CD4-positive, alpha-beta memory T cell (primary cell): ENCODE data around the gene SEC11A. TPM values are rescaled to one million over a fixed set of nuclear protein-coding genes. Genes with fewer than 3 reads are reported as not detected.

Experiments used
- CTCF ChIA-PET: fragments of 350-600 bp; sonication (Branson Sonifier 250); formaldehyde crosslinking; loops from one replicate; lab custom pipeline; 2021; ENCODE audit warnings: inconsistent platforms; ENCODE audit not compliant: partially characterized antibody; lab: Charles Lee
- POLR2A ChIA-PET: fragments of 350-600 bp; sonication (Branson Sonifier 250); formaldehyde crosslinking; loops from one replicate; lab custom pipeline; 2021; ENCODE audit not compliant: partially characterized antibody; lab: Charles Lee
- DNase-seq, 5 donors: peaks; one replicate each; pipeline versions ENCODE4 v3.0.0 to v3.0.0-alpha.2; 2020 to 2022; ENCODE audit warnings: mixed read lengths in 1 of 5
- H3K27ac ChIP-seq: one replicate; pipeline ENCODE4 v1.7.0; 2013; ENCODE audit warnings: low read depth, low read length
- H3K27me3 ChIP-seq: 2 replicates; pipeline ENCODE4 v1.7.0; 2013; ENCODE audit warnings: mild to moderate bottlenecking, low read length, moderate library complexity; ENCODE audit not compliant: insufficient read depth
- H3K36me3 ChIP-seq: 2 replicates; pipeline ENCODE4 v1.7.0; 2013; ENCODE audit warnings: mild to moderate bottlenecking, low read length, moderate library complexity; ENCODE audit not compliant: insufficient read depth
- H3K4me1 ChIP-seq: 2 replicates; pipeline ENCODE4 v1.7.0; 2013; ENCODE audit warnings: mild to moderate bottlenecking, low read length, moderate library complexity; ENCODE audit not compliant: insufficient read depth
- H3K4me3 ChIP-seq, 2 donors: one replicate each; pipeline ENCODE4 v1.7.0; 2013; ENCODE audit warnings: low read length in 2 of 2, mild to moderate bottlenecking in 1 of 2
- H3K9me3 ChIP-seq, 2 donors: one replicate each; pipeline ENCODE4 v1.7.0; 2013; ENCODE audit warnings: low read length in 2 of 2, control low read depth in 1 of 2; ENCODE audit not compliant: control insufficient read depth in 1 of 2
- H3K27ac Mint-ChIP-seq, 7 donors: one replicate each; pipeline ENCODE4 v1.8.0; 2020 to 2021; ENCODE audit warnings: mixed read lengths in 7 of 7, mild to moderate bottlenecking in 6 of 7, inconsistent platforms in 3 of 7, moderate library complexity in 3 of 7
- H3K27me3 Mint-ChIP-seq, 2 donors: one replicate each; pipeline ENCODE4 v1.8.0; 2020 to 2021; ENCODE audit warnings: mixed read lengths in 2 of 2
- H3K36me3 Mint-ChIP-seq, 2 donors: one replicate each; pipeline ENCODE4 v1.8.0; 2020 to 2021; ENCODE audit warnings: mixed read lengths in 2 of 2, inconsistent platforms in 1 of 2, mild to moderate bottlenecking in 1 of 2
- H3K4me1 Mint-ChIP-seq, 4 donors: one replicate each; pipeline ENCODE4 v1.8.0; 2020 to 2021; ENCODE audit warnings: mixed read lengths in 4 of 4, mild to moderate bottlenecking in 1 of 4
- H3K4me3 Mint-ChIP-seq, 8 donors: one replicate each; pipeline ENCODE4 v1.8.0; 2020 to 2021; ENCODE audit warnings: mixed read lengths in 8 of 8, mild to moderate bottlenecking in 7 of 8, moderate library complexity in 6 of 8, inconsistent platforms in 3 of 8
- H3K9me3 Mint-ChIP-seq, 8 donors: one replicate each; pipeline ENCODE4 v1.8.0; 2020 to 2021; ENCODE audit warnings: mixed read lengths in 8 of 8, mild to moderate bottlenecking in 5 of 8, inconsistent platforms in 3 of 8, moderate library complexity in 1 of 8
- intact Hi-C: fragments of 100-400 bp; cut with micrococcal nuclease; formaldehyde crosslinking; loops from one replicate; pipeline ENCODE4 v1.15.1; 2023
- polyA plus RNA-seq, 2 donors: library from polyadenylated mRNA; unstranded; fragments of 300-500 nt; fragmentation: Illumina TruSeq; gene quantifications; one replicate each; pipeline ENCODE4 v1.2.3, GENCODE V29; 2021
- total RNA-seq, 2 experiments: library from RNA; stranded (reverse); gene quantifications; one replicate each; pipeline ENCODE4 v1.2.3, GENCODE V29; 2021

Gene SEC11A
- total and polyA plus RNA-seq, 4 experiments from 2014 or later: 85.0 to 168 (median 108) TPM

GRCh38 chr15:84653910-84654688, 61.8 kb downstream of the SEC11A start, which contains the start of gene WDR73:
Gene WDR73 (minus strand): TSS chr15:84654283. CDS start chr15:84654274, 9 bp downstream.
- CTCF ChIA-PET: interaction anchor here (0.8 to 3.5 kb wide), 19 partner anchors 10 to 275 kb away, joined by 3 to 14 read pairs (median 5); partner anchors contain the start of gene SEC11A

DNA sequence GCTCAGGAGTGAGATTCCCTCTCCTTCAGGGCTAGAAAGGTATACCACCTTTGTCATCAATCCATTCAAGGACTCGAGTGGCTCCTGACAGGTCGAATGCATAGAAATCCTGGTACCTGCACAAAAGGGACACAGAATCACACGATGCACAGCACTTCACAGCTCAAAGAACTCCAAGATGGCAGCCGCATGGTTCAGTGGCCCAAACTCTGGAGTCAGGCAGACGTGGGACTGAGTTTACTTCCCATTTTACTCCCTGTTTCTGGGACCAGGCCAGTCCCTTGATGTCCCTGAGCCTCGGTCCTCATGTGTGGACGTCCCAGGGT, 62.4 kb downstream of the SEC11A start:
- no peaks in the 10 kb centered on the region for H3K9me3 ChIP-seq
- intact Hi-C loops: no loop called here
- H3K4me3 Mint-ChIP-seq: peak overlapping the region; percentile 95 to 100 (median 98)
- H3K27me3 Mint-ChIP-seq: no peaks in the 10 kb centered on the region
- H3K4me1 ChIP-seq: peaks cover 43% of the 10 kb centered on the region
- H3K36me3 ChIP-seq: peaks cover 15% of the 10 kb centered on the region
- CTCF ChIA-PET: interaction anchor here (0.8 to 3.5 kb wide), 17 partner anchors 9 to 225 kb away, joined by 3 to 14 read pairs (median 4); partner anchors contain the start of gene SEC11A
- H3K27ac ChIP-seq: peak overlapping the region; percentile 78
- H3K4me3 ChIP-seq: peak overlapping the region; percentile 78 to 91
- H3K36me3 Mint-ChIP-seq: peaks cover 19 to 31% of the 10 kb centered on the region in 2 donors
- H3K4me1 Mint-ChIP-seq: peaks cover 23 to 62% (median 41%) of the 10 kb centered on the region in 4 donors
- H3K27ac Mint-ChIP-seq: peak overlapping the region; percentile 96 to 99 (median 98)
- no peak for DNase-seq
- H3K9me3 Mint-ChIP-seq: peaks cover 0 to 2% (median 0%) of the 10 kb centered on the region in 8 donors
- no peaks in the 10 kb centered on the region for H3K27me3 ChIP-seq
- POLR2A ChIA-PET: interaction anchor here (0.7 to 8.8 kb wide), 16 partner anchors 9 to 328 kb away, joined by 3 to 144 read pairs (median 7); partner anchors contain the start of genes PDE8A, SEC11A and ZSCAN2

More at GRCh38 chr15:84653910-84654688, 61.8 kb downstream of the SEC11A start, which contains the start of gene WDR73:
- Mint-ChIP-seq H3K27me3 (no peaks in the 10 kb centered on the region), H3K4me3 (peak within 1 kb of the TSS; percentile 95 to 100 (median 98)), H3K27ac (peak within 1 kb of the TSS; percentile 96 to 99 (median 98)), H3K9me3 (peaks cover 0 to 2% (median 0%) of the 10 kb centered on the region in 8 donors), H3K36me3 (peaks cover 13 to 25% of the 10 kb centered on the region in 2 donors), H3K4me1 (peaks cover 21 to 63% (median 44%) of the 10 kb centered on the region in 4 donors)
- Histone ChIP-seq H3K27ac (peak within 1 kb of the TSS; percentile 78), H3K27me3 (no peaks in the 10 kb centered on the region), H3K4me1 (peaks cover 49% of the 10 kb centered on the region), H3K4me3 (peak within 1 kb of the TSS; percentile 78 to 91), H3K36me3 (peaks cover 9% of the 10 kb centered on the region), H3K9me3 (no peaks in the 10 kb centered on the region)
- intact Hi-C loops: loop anchor here (1.0 kb wide), 7 partner anchors 23 to 327 kb away; partner anchors contain the start of genes PDE8A, SEC11A and ZNF592
- POLR2A ChIA-PET: interaction anchor here (0.7 to 8.8 kb wide), 21 partner anchors 9 to 327 kb away, joined by 3 to 144 read pairs (median 5); partner anchors contain the start of genes PDE8A, SEC11A and ZSCAN2
- peak; percentile 95 to 98 (median 96) for DNase-seq

GRCh38 chr15:84649706-84650105, 66.2 kb downstream of the SEC11A start:
- peaks cover 0 to 2% (median 0%) of the 10 kb centered on the region in 8 donors for H3K9me3 Mint-ChIP-seq
- peaks cover 51% of the 10 kb centered on the region for H3K36me3 ChIP-seq
- H3K27ac ChIP-seq: no peak overlapping the region
- CTCF ChIA-PET: interaction anchor here (1.1 to 1.3 kb wide), 3 partner anchors 62 to 100 kb away, joined by 3 read pairs; no protein-coding TSS in a partner anchor
- H3K4me1 Mint-ChIP-seq: peaks cover 16 to 37% (median 27%) of the 10 kb centered on the region in 4 donors
- H3K27me3 ChIP-seq: no peaks in the 10 kb centered on the region
- H3K9me3 ChIP-seq: no peaks in the 10 kb centered on the region
- DNase-seq: no peak
- H3K27me3 Mint-ChIP-seq: no peaks in the 10 kb centered on the region
- intact Hi-C loops: no loop called here
- H3K27ac Mint-ChIP-seq: peak overlapping the region in 1 of 7 donors; percentile 43
- peaks cover 41 to 63% of the 10 kb centered on the region in 2 donors for H3K36me3 Mint-ChIP-seq
- no peak overlapping the region for H3K4me3 ChIP-seq
- no peak overlapping the region for H3K4me3 Mint-ChIP-seq
- POLR2A ChIA-PET: interaction anchor here (0.9 to 2.1 kb wide), 3 partner anchors 10 to 51 kb away, joined by 4 to 11 read pairs (median 5); no protein-coding TSS in a partner anchor
- H3K4me1 ChIP-seq: peaks cover 24% of the 10 kb centered on the region

DNA sequence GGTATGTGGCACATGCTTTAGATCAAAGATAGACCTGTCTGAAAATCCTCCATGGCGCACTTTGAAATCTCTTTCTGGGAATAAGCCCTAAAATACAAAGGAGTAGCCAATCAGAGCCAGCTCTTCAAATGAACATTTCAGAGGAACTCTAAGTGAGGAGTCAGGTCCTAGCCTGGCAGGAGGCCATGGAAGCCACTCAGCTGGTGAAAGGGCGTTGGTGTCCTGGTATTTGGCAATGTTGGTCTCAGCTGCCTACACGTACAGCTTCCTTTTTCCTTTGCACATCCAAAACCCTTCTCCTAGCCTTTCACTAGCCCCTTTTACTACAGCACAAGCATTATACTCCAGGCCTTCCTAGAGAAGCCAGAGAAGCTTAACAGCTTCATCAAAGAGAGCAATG, 67.4 kb downstream of the SEC11A start:
- H3K4me1 ChIP-seq: peaks cover 21% of the 10 kb centered on the region
- peaks cover 46 to 60% of the 10 kb centered on the region in 2 donors for H3K36me3 Mint-ChIP-seq
- no peak overlapping the region for H3K4me3 Mint-ChIP-seq
- H3K36me3 ChIP-seq: peaks cover 58% of the 10 kb centered on the region
- intact Hi-C loops: no loop called here
- DNase-seq: no peak
- no peaks in the 10 kb centered on the region for H3K27me3 ChIP-seq
- no peaks in the 10 kb centered on the region for H3K27me3 Mint-ChIP-seq
- H3K9me3 ChIP-seq: no peaks in the 10 kb centered on the region
- POLR2A ChIA-PET: interaction anchor here (1.3 to 2.1 kb wide), 4 partner anchors 14 to 99 kb away, joined by 3 to 11 read pairs (median 6); no protein-coding TSS in a partner anchor
- peak overlapping the region in 6 of 7 donors; percentile 4 to 91 (median 36) for H3K27ac Mint-ChIP-seq
- H3K27ac ChIP-seq: no peak overlapping the region
- peaks cover 14 to 34% (median 20%) of the 10 kb centered on the region in 4 donors for H3K4me1 Mint-ChIP-seq
- H3K9me3 Mint-ChIP-seq: no peaks in the 10 kb centered on the region
- no peak overlapping the region for H3K4me3 ChIP-seq
- CTCF ChIA-PET: interaction anchor here (1.1 to 1.5 kb wide), 2 partner anchors 14 to 78 kb away, joined by 3 to 4 read pairs; no protein-coding TSS in a partner anchor

DNA sequence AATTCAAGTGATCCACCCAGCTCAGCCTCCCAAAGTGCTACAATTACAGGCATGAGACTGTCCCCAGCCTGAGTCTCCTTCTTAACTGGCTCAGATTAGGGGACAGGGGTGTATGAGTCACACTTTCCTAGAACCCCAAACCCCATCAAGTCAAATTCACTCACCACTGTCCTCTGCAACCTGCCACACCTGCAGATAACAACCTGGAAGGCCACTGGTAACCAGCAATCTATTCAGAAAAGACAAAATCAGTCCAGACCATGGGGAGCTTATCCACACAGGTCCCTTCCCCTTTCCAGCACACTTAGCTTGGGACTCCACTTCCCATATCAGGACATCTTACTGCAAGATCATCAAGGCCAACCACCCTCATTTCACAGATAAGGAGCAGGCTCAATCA, 68.2 kb downstream of the SEC11A start:
- Histone ChIP-seq H3K9me3 (no peaks in the 10 kb centered on the region), H3K4me3 (no peak overlapping the region), H3K27ac (no peak overlapping the region), H3K4me1 (peaks cover 13% of the 10 kb centered on the region), H3K36me3 (peaks cover 66% of the 10 kb centered on the region), H3K27me3 (no peaks in the 10 kb centered on the region)
- Mint-ChIP-seq H3K27me3 (no peaks in the 10 kb centered on the region), H3K36me3 (peaks cover 53 to 67% of the 10 kb centered on the region in 2 donors), H3K27ac (peak overlapping the region in 6 of 7 donors; percentile 25 to 91 (median 62)), H3K9me3 (no peaks in the 10 kb centered on the region), H3K4me1 (peaks cover 9 to 26% (median 17%) of the 10 kb centered on the region in 4 donors), H3K4me3 (no peak overlapping the region)
- ChIA-PET CTCF (interaction anchor here (1.5 kb wide), 1 partner anchor 13 kb away, joined by 4 read pairs; no protein-coding TSS in a partner anchor), POLR2A (interaction anchor here (1.6 to 2.5 kb wide), 4 partner anchors 13 to 100 kb away, joined by 3 to 11 read pairs (median 6); no protein-coding TSS in a partner anchor)
- DNase-seq: no peak
- intact Hi-C loops: no loop called here

- DNase-seq: no peak
- Mint-ChIP-seq H3K36me3 (peaks cover 42 to 69% of the 10 kb centered on the region in 2 donors), H3K4me3 (no peak overlapping the region), H3K9me3 (no peaks in the 10 kb centered on the region), H3K27me3 (no peaks in the 10 kb centered on the region), H3K27ac (peak overlapping the region in 2 of 7 donors; percentile 8 to 42), H3K4me1 (peaks cover 2 to 13% (median 7%) of the 10 kb centered on the region in 4 donors)
- H3K27ac ChIP-seq: no peak overlapping the region
- H3K36me3 ChIP-seq: peaks cover 72% of the 10 kb centered on the region
- no peak overlapping the region for H3K4me3 ChIP-seq
- H3K27me3 ChIP-seq: no peaks in the 10 kb centered on the region
- CTCF ChIA-PET: interaction anchor here (1.0 to 1.1 kb wide), 2 partner anchors 11 to 58 kb away, joined by 3 to 4 read pairs; no protein-coding TSS in a partner anchor
- peaks cover under 1% of the 10 kb centered on the region for H3K4me1 ChIP-seq
- POLR2A ChIA-PET: interaction anchor here (2.5 kb wide), 1 partner anchor 12 kb away, joined by 6 read pairs; no protein-coding TSS in a partner anchor
- no peaks in the 10 kb centered on the region for H3K9me3 ChIP-seq
- intact Hi-C loops: no loop called here
These were observed 69.9 kb downstream of the SEC11A start for GRCh38 chr15:84645997-84646396.
